ENCODE measurements around the gene TUBB2A. TPM values are rescaled to one million over a fixed set of nuclear protein-coding genes. Genes with fewer than 3 reads are reported as not detected.
A peak's percentile ranks its signal among the peaks of the same experiment; 100 is the strongest.
"Not testable (repeated sequence)": the region's sequence is repeated elsewhere in the genome, so short reads cannot be mapped to it uniquely, and the experiment has no call there.

The TUBB2A gene
- total and polyA plus RNA-seq, 5 donors from 2014 or later: 4.8 to 48.0 (median 6.9) TPM

DNA sequence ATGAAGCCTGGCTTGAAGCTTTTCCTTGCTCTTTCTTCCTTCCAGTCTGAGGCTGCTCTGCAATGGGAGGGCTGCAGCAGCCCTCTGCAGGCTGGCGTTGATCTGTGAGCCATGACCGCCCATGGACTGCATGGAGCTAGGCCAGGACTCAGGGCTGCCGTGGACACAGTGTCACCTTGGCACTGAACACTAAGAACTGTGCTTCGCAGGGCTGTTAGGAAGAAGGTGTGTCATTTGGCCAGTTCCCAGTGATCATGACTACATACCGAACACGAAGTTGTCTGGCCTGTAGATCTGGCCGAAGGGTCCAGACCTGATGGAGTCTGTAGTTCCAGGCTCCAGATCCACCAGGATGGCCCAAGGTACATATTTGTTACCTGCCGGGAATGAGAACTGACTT, 21.3 kb upstream of the TUBB2A start:
- not testable (repeated sequence) for H3K27ac ChIP-seq (ENCODE audit: insufficient read depth, low read length, poor library complexity, severe bottlenecking); H3K9me3 Mint-ChIP-seq; H3K4me3 Mint-ChIP-seq; H3K36me3 Mint-ChIP-seq; DNase-seq; H3K27me3 ChIP-seq (ENCODE audit: control insufficient read depth, insufficient read depth, low read length); H3K27ac Mint-ChIP-seq; H3K9me3 ChIP-seq (ENCODE audit: control insufficient read depth in 2 of 2, low read length in 2 of 2); H3K4me3 ChIP-seq (ENCODE audit: low read depth, low read length); H3K4me1 ChIP-seq (ENCODE audit: control insufficient read depth, insufficient read depth, low read length, poor library complexity, severe bottlenecking); H3K36me3 ChIP-seq (ENCODE audit: control insufficient read depth, insufficient read depth, low read length); H3K4me1 Mint-ChIP-seq; ATAC-seq (ENCODE audit: low read depth in 2 of 2)
- H3K27me3 Mint-ChIP-seq: peaks cover 24% of the 10 kb centered on the region

DNA sequence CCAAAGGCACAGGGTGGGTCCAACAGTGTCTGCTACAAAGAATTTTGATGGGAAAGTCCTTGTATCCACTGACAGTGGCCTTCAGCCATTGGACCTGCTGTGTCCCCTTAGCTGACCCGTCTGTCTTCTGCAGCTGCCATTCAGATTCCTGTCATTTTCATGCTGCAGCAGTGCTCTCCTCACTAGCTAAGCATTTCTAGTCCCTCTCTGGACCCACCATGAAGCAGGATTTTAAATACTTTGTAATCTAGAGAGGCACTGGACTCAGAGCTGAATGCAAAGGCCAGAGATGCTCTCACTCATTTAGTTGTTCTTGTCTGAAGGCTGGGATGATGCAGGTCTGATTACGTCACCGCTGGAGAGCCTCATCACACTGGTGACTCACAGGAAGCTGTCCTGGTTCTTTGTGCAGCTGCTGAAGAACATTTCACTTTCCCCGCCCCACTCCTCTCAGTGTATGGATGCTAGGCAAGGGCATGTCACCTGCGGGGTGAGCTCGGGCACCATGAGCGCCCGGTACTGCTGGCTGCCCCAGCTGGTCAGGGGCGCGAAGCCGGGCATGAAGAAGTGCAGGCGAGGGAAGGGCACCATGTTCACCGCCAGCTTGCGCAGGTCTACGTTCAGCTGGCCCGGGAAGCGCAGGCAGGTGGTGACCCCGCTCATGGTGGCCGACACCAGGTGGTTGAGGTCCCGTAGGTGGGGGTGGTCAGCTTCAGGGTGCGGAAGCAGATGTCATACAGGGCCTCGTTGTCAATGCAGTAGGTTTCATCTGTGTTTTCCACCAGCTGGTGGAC, 19.4 kb upstream of the TUBB2A start:
- no peak overlapping the region for H3K27ac ChIP-seq (ENCODE audit: insufficient read depth, low read length, poor library complexity, severe bottlenecking)
- Mint-ChIP-seq H3K4me3 (no peak overlapping the region), H3K4me1 (peaks cover 0 to 3% (median 2%) of the 10 kb centered on the region in 4 donors), H3K27ac (no peak overlapping the region), H3K27me3 (peaks cover 27% of the 10 kb centered on the region), H3K36me3 (no peaks in the 10 kb centered on the region), H3K9me3 (peaks cover 0 to 2% (median 0%) of the 10 kb centered on the region in 7 donors)
- H3K27me3 ChIP-seq (ENCODE audit: control insufficient read depth, insufficient read depth, low read length): no peaks in the 10 kb centered on the region
- DNase-seq (peak in 1 of 3 donors; percentile 33), ATAC-seq (ENCODE audit: low read depth in 2 of 2) (peak; percentile 55 to 60)
- H3K9me3 ChIP-seq (ENCODE audit: control insufficient read depth in 2 of 2, low read length in 2 of 2): no peaks in the 10 kb centered on the region
- no peak overlapping the region for H3K4me3 ChIP-seq (ENCODE audit: low read depth, low read length)
- no peaks in the 10 kb centered on the region for H3K4me1 ChIP-seq (ENCODE audit: control insufficient read depth, insufficient read depth, low read length, poor library complexity, severe bottlenecking)
- H3K36me3 ChIP-seq (ENCODE audit: control insufficient read depth, insufficient read depth, low read length): no peaks in the 10 kb centered on the region

DNA sequence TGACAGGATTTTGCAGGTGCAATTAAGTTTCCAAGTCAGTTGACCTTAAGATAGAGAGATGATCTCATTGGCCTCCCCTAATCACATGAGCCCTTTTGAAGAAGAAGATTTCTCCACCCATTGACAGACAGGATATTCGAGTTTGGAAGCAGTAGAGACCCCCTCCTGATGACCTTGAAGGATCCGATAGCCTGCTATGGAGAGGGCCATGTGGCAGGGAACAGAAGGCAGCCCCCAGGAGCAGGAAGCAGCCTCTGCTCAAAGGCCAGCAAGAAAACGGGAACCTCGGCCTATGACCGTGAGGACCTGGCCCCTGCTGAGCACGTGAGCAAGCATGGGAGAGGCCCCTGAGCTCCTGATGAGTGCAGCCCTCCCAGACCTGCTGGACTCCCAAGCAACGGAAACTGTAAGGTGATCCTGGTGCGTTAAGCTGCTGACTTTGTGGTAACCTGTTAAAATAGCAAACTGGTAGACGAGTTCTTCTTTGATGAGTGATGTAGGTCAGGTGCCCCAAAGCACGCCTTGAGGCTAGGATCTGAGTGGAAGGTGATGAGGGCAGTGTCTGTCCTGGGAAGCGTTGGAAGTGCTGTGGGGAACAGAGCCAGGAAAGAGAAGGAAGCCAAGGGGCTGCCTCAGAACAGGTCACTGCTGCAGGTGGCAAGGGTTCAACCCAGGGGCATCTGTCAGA, 18.5 kb upstream of the TUBB2A start:
- DNase-seq (no peak), ATAC-seq (ENCODE audit: low read depth in 2 of 2) (no peak)
- no peak overlapping the region for H3K27ac Mint-ChIP-seq
- H3K4me1 Mint-ChIP-seq: peaks cover 0 to 4% (median 2%) of the 10 kb centered on the region in 4 donors
- Histone ChIP-seq H3K27ac (ENCODE audit: insufficient read depth, low read length, poor library complexity, severe bottlenecking) (no peak overlapping the region), H3K9me3 (ENCODE audit: control insufficient read depth in 2 of 2, low read length in 2 of 2) (no peaks in the 10 kb centered on the region), H3K4me1 (ENCODE audit: control insufficient read depth, insufficient read depth, low read length, poor library complexity, severe bottlenecking) (no peaks in the 10 kb centered on the region), H3K27me3 (ENCODE audit: control insufficient read depth, insufficient read depth, low read length) (no peaks in the 10 kb centered on the region), H3K4me3 (ENCODE audit: low read depth, low read length) (no peak overlapping the region), H3K36me3 (ENCODE audit: control insufficient read depth, insufficient read depth, low read length) (no peaks in the 10 kb centered on the region)
- peaks cover 22% of the 10 kb centered on the region for H3K27me3 Mint-ChIP-seq
- H3K4me3 Mint-ChIP-seq: no peak overlapping the region
- no peaks in the 10 kb centered on the region for H3K36me3 Mint-ChIP-seq
- H3K9me3 Mint-ChIP-seq: peaks cover 0 to 2% (median 0%) of the 10 kb centered on the region in 7 donors

DNA sequence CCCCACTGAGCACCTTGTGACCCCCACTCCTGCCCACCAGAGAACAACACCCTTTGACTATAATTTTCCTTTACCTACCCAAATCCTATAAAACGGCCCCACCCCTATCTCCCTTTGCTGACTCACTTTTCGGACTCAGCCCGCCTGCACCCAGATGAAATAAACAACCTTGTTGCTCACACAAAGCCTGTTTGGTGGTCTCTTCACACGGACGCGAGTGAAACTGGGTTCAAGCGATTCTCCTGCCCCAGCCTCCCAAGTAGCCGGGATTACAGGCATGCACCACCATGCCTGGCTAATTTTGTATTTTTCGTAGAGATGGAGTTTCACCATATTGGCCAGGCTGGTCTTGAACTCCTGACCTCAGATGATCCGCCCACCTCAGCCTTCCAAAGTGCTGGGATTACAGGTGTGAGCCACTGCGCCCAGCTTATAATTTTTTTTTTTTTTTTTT, 16.3 kb upstream of the TUBB2A start:
- H3K4me1 Mint-ChIP-seq; ATAC-seq (ENCODE audit: low read depth in 2 of 2): not testable (repeated sequence)

DNA sequence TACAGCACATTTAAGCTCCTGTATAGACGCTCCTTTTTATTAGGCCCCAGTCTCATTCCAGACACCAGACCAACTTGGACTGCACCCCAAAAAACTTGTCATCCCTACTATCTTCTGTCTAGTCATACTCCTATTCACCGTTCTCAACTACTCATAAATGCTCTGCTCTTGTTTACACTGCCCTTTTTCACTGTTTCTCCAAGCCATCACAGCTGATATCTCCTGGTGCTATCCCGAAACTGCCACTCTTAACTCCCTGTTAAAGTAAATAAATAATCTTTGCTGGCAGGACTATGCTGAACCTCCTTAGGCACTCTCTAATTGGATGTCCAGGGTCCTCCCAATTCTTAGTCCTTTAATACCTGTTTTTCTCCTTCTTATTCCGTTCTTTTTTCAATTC, 15.4 kb upstream of the TUBB2A start:
- H3K27me3 ChIP-seq (ENCODE audit: control insufficient read depth, insufficient read depth, low read length); H3K9me3 Mint-ChIP-seq; H3K4me1 ChIP-seq (ENCODE audit: control insufficient read depth, insufficient read depth, low read length, poor library complexity, severe bottlenecking); H3K4me3 ChIP-seq (ENCODE audit: low read depth, low read length); H3K36me3 ChIP-seq (ENCODE audit: control insufficient read depth, insufficient read depth, low read length); ATAC-seq (ENCODE audit: low read depth in 2 of 2); H3K9me3 ChIP-seq (ENCODE audit: control insufficient read depth in 2 of 2, low read length in 2 of 2); H3K27ac ChIP-seq (ENCODE audit: insufficient read depth, low read length, poor library complexity, severe bottlenecking); H3K4me1 Mint-ChIP-seq; H3K4me3 Mint-ChIP-seq; DNase-seq; H3K36me3 Mint-ChIP-seq; H3K27ac Mint-ChIP-seq; H3K27me3 Mint-ChIP-seq: not testable (repeated sequence)

More for the DNA sequence above, 16.3 kb upstream of the TUBB2A start:
- H3K4me3 ChIP-seq (ENCODE audit: low read depth, low read length); H3K36me3 Mint-ChIP-seq; H3K4me1 ChIP-seq (ENCODE audit: control insufficient read depth, insufficient read depth, low read length, poor library complexity, severe bottlenecking); DNase-seq; H3K4me3 Mint-ChIP-seq; H3K9me3 ChIP-seq (ENCODE audit: control insufficient read depth in 2 of 2, low read length in 2 of 2); H3K27ac Mint-ChIP-seq; H3K27me3 ChIP-seq (ENCODE audit: control insufficient read depth, insufficient read depth, low read length); H3K9me3 Mint-ChIP-seq; H3K27ac ChIP-seq (ENCODE audit: insufficient read depth, low read length, poor library complexity, severe bottlenecking); H3K36me3 ChIP-seq (ENCODE audit: control insufficient read depth, insufficient read depth, low read length): not testable (repeated sequence)
- peaks cover 16% of the 10 kb centered on the region for H3K27me3 Mint-ChIP-seq

DNA sequence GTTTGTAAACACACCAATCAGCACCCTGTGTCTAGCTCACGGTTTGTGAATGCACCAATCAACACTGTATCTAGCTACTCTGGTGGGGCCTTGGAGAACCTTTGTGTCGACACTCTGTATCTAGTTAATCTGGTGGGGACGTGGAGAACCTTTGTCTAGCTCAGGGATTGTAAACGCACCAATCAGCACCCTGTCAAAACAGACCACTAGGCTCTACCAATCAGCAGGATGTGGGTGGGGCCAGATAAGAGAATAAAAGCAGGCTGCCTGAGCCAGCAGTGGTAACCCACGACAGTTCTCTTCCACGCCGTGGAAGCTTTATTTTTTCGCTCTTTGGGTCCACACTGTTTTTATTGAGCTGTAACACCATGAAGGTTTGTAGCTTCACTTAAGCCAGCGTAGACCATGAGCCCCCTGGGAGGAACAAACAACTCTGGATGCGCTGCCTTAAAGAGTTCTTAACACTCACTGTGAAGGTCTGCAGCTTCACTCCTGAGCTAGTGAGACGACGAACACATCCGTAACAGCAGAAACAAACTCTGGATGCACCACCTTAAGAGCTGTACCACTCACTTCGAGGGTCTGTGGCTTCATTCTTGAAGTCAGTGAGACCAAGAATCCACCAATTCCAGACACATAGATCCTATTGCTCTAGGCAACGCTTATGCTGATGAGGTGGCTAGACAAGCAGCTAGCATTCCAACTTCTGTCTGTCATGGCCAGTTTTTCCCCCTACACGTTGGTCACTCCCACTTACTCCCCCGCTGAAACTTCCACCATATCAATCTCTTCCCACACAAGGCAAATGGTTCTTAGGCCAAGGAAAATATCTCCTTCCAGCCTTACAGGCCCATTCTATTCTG, 14.2 kb upstream of the TUBB2A start:
- not testable (repeated sequence) for H3K36me3 Mint-ChIP-seq; DNase-seq; H3K9me3 ChIP-seq (ENCODE audit: control insufficient read depth in 2 of 2, low read length in 2 of 2); H3K27me3 Mint-ChIP-seq; H3K27ac ChIP-seq (ENCODE audit: insufficient read depth, low read length, poor library complexity, severe bottlenecking); H3K27ac Mint-ChIP-seq; H3K9me3 Mint-ChIP-seq; H3K36me3 ChIP-seq (ENCODE audit: control insufficient read depth, insufficient read depth, low read length); H3K4me3 ChIP-seq (ENCODE audit: low read depth, low read length); H3K4me1 Mint-ChIP-seq; H3K27me3 ChIP-seq (ENCODE audit: control insufficient read depth, insufficient read depth, low read length); ATAC-seq (ENCODE audit: low read depth in 2 of 2); H3K4me1 ChIP-seq (ENCODE audit: control insufficient read depth, insufficient read depth, low read length, poor library complexity, severe bottlenecking)
- H3K4me3 Mint-ChIP-seq: peak overlapping the region in 1 of 4 donors; percentile 3

DNA sequence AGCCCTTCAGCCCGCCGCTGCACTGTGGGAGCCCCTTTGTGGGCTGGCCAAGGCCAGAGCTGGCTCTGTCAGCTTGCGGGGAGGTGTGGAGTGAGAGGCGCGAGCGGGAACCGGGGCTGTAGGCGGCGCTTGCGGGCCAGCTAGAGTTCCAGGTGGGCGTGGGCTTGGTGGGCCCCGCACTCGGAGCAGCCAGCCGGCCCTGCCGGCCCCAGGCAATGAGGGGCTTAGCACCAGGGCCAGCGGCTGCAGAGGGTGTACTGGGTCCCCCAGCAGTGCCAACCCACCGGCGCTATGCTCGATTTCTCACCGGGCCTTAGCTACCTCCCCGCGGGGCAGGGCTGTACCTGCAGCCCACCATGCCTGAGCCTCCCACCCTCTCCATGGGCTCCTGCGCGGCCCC, 13.3 kb upstream of the TUBB2A start:
- H3K36me3 ChIP-seq (ENCODE audit: control insufficient read depth, insufficient read depth, low read length); DNase-seq; H3K9me3 ChIP-seq (ENCODE audit: control insufficient read depth in 2 of 2, low read length in 2 of 2); H3K27me3 Mint-ChIP-seq; H3K4me1 Mint-ChIP-seq; H3K27me3 ChIP-seq (ENCODE audit: control insufficient read depth, insufficient read depth, low read length); ATAC-seq (ENCODE audit: low read depth in 2 of 2); H3K36me3 Mint-ChIP-seq; H3K9me3 Mint-ChIP-seq; H3K27ac ChIP-seq (ENCODE audit: insufficient read depth, low read length, poor library complexity, severe bottlenecking); H3K4me1 ChIP-seq (ENCODE audit: control insufficient read depth, insufficient read depth, low read length, poor library complexity, severe bottlenecking); H3K27ac Mint-ChIP-seq; H3K4me3 ChIP-seq (ENCODE audit: low read depth, low read length); H3K4me3 Mint-ChIP-seq: not testable (repeated sequence)
